HFFc6 (cell line): ENCODE data around the gene SLC52A1. TPM values are rescaled to one million over a fixed set of nuclear protein-coding genes. Genes with fewer than 3 reads are reported as not detected.
A peak's percentile ranks its signal among the peaks of the same experiment; 100 is the strongest.

Source experiments
- DNase-seq: peaks from one replicate; pipeline ENCODE4 v3.0.0-alpha.2; 2018
- H3K27ac Mint-ChIP-seq: 2 replicates; pipeline ENCODE4 v1.8.0; 2020; ENCODE audit warnings: mild to moderate bottlenecking, mixed read lengths
- H3K27me3 Mint-ChIP-seq: 2 replicates; pipeline ENCODE4 v1.8.0; 2021; ENCODE audit warnings: mild to moderate bottlenecking, moderate library complexity, mixed read lengths; ENCODE audit not compliant: insufficient read depth
- H3K36me3 Mint-ChIP-seq: 2 replicates; pipeline ENCODE4 v1.8.0; 2021; ENCODE audit warnings: low read depth, mixed read lengths
- H3K4me1 Mint-ChIP-seq: 2 replicates; pipeline ENCODE4 v1.8.0; 2020; ENCODE audit warnings: low read depth, mixed read lengths
- H3K4me3 Mint-ChIP-seq: 2 replicates; pipeline ENCODE4 v1.8.0; 2020; ENCODE audit warnings: mild to moderate bottlenecking, moderate library complexity, mixed read lengths
- H3K9me3 Mint-ChIP-seq: 2 replicates; pipeline ENCODE4 v1.8.0; 2020; ENCODE audit warnings: mild to moderate bottlenecking, mixed read lengths
- CTCF ChIP-seq: fragments of 200-600 bp; sonication (generic); IDR thresholded peaks from 2 replicates; pipeline ENCODE4 v1.5.0; 2021; ENCODE audit warnings: antibody characterized with exemption, mild to moderate bottlenecking
- total RNA-seq, 6 experiments: library from RNA; stranded (reverse); fragmentation: NEBNext Ultra II Directional; extraction: Animal tissue kit (Norgen Biotek cat#: 25700); gene quantifications; 2 replicates in 1 of 6; 3 replicates in 5 of 6; pipeline ENCODE4 v1.2.3, GENCODE V29; 2021

Gene SLC52A1
- total RNA-seq, 6 experiments from 2014 or later, result 0.12 TPM; not detected in 5

GRCh38 chr17:5049314-5049841 lies 14.2 kb upstream of the SLC52A1 start:
- no peak for DNase-seq
- Mint-ChIP-seq H3K9me3 (no peaks in the 10 kb centered on the region), H3K36me3 (no peaks in the 10 kb centered on the region), H3K27me3 (peaks cover 11% of the 10 kb centered on the region), H3K4me3 (no peak overlapping the region), H3K4me1 (peaks cover 7% of the 10 kb centered on the region), H3K27ac (peak overlapping the region; percentile 30; the same call in 1 of the 2 replicates)
- TF ChIP-seq CTCF, result no peak

- H3K4me3 Mint-ChIP-seq, result no peak overlapping the region
- H3K9me3 Mint-ChIP-seq, result no peaks in the 10 kb centered on the region
- no peak overlapping the region for H3K27ac Mint-ChIP-seq
- no peak for TF ChIP-seq CTCF
- peaks cover 10% of the 10 kb centered on the region for H3K27me3 Mint-ChIP-seq
- H3K36me3 Mint-ChIP-seq, result no peaks in the 10 kb centered on the region
- no peak for DNase-seq
- H3K4me1 Mint-ChIP-seq, result peaks cover 7% of the 10 kb centered on the region
Observed at GRCh38 chr17:5047446-5047845, 12.2 kb upstream of the SLC52A1 start.

GRCh38 chr17:5045496-5045895 lies 10.3 kb upstream of the SLC52A1 start:
- H3K27ac Mint-ChIP-seq, result no peak overlapping the region
- H3K4me1 Mint-ChIP-seq, result peaks cover 7% of the 10 kb centered on the region
- no peaks in the 10 kb centered on the region for H3K9me3 Mint-ChIP-seq
- no peak for TF ChIP-seq CTCF
- no peaks in the 10 kb centered on the region for H3K36me3 Mint-ChIP-seq
- H3K27me3 Mint-ChIP-seq, result peaks cover 10% of the 10 kb centered on the region
- no peak overlapping the region for H3K4me3 Mint-ChIP-seq
- no peak for DNase-seq

GRCh38 chr17:5044630-5045029 lies 9.4 kb upstream of the SLC52A1 start:
- Mint-ChIP-seq H3K4me1 (peaks cover 4% of the 10 kb centered on the region), H3K27ac (no peak overlapping the region), H3K9me3 (no peaks in the 10 kb centered on the region), H3K36me3 (no peaks in the 10 kb centered on the region), H3K27me3 (peaks cover 11% of the 10 kb centered on the region), H3K4me3 (no peak overlapping the region)
- no peak for TF ChIP-seq CTCF
- no peak for DNase-seq

GRCh38 chr17:5043524-5043923 lies 8.3 kb upstream of the SLC52A1 start:
- no peaks in the 10 kb centered on the region for H3K9me3 Mint-ChIP-seq
- no peak overlapping the region for H3K4me3 Mint-ChIP-seq
- no peaks in the 10 kb centered on the region for H3K4me1 Mint-ChIP-seq
- TF ChIP-seq CTCF, result no peak
- H3K36me3 Mint-ChIP-seq, result no peaks in the 10 kb centered on the region
- no peak overlapping the region for H3K27ac Mint-ChIP-seq
- H3K27me3 Mint-ChIP-seq, result peaks cover 8% of the 10 kb centered on the region
- DNase-seq, result no peak
